Occipital lobe (tissue), 2 donors: ENCODE data around the gene NKAPD1. TPM values are rescaled to one million over a fixed set of nuclear protein-coding genes. Genes with fewer than 3 reads are reported as not detected.
"Not testable (repeated sequence)": the region's sequence is repeated elsewhere in the genome, so short reads cannot be mapped to it uniquely, and the experiment has no call there.

Experiments
- DNase-seq: peaks from one replicate; lab custom pipeline; 2025; lab: John Stamatoyannopoulos, UW
- total RNA-seq: library from RNA; depleted of rRNA; stranded (reverse); fragments of >200 nt; gene quantifications from one replicate; pipeline ENCODE4 v1.2.3, GENCODE V29; 2014

The NKAPD1 gene
- 52.6 TPM for total RNA-seq

GRCh38 chr11:112073941-112074811 is at the start of gene NKAPD1, which contains the start of gene PIH1D2:
Gene NKAPD1 (plus strand): TSS chr11:112074299. CDS start chr11:112075575, 1,276 bp downstream.
Gene PIH1D2 (minus strand): TSS chr11:112074017. CDS start chr11:112073174, 843 bp downstream.
- DNase-seq = peak; percentile 84

GRCh38 chr11:112024773-112025678 is 49.1 kb upstream of the NKAPD1 start, which contains the start of gene DLAT:
Gene DLAT (plus strand): TSS chr11:112025408. CDS start chr11:112025473, 65 bp downstream.
- DNase-seq = peak; percentile 83

GRCh38 chr11:112025707-112026106 is 48.4 kb upstream of the NKAPD1 start:
- no peak for DNase-seq

GRCh38 chr11:112026784-112027410 is 47.2 kb upstream of the NKAPD1 start:
- not testable (repeated sequence) for DNase-seq

GRCh38 chr11:112029460-112029859 is 44.6 kb upstream of the NKAPD1 start:
- no peak for DNase-seq

- DNase-seq = no peak
These were observed 40.2 kb upstream of the NKAPD1 start for GRCh38 chr11:112033902-112034301.

GRCh38 chr11:112037527-112037926 is 36.6 kb upstream of the NKAPD1 start:
- no peak for DNase-seq

- no peak for DNase-seq
These were observed 31.7 kb upstream of the NKAPD1 start for GRCh38 chr11:112042161-112042960.

GRCh38 chr11:112042961-112043304 is 31.2 kb upstream of the NKAPD1 start:
- DNase-seq = no peak

GRCh38 chr11:112044961-112045360 is 29.1 kb upstream of the NKAPD1 start:
- DNase-seq = no peak

GRCh38 chr11:112046647-112047046 is 27.5 kb upstream of the NKAPD1 start:
- not testable (repeated sequence) for DNase-seq

- DNase-seq = not testable (repeated sequence)
These were observed 25.8 kb upstream of the NKAPD1 start for GRCh38 chr11:112048256-112048655.

- DNase-seq = no peak
These were observed 24.3 kb upstream of the NKAPD1 start for GRCh38 chr11:112049777-112050176.

GRCh38 chr11:112050721-112051120 is 23.4 kb upstream of the NKAPD1 start:
- no peak for DNase-seq

- no peak for DNase-seq
These were observed 22.3 kb upstream of the NKAPD1 start for GRCh38 chr11:112051768-112052167.

GRCh38 chr11:112057170-112057569 is 16.9 kb upstream of the NKAPD1 start:
- no peak for DNase-seq

GRCh38 chr11:112058103-112058502 is 16.0 kb upstream of the NKAPD1 start:
- no peak for DNase-seq

- DNase-seq = no peak
These were observed 11.2 kb upstream of the NKAPD1 start for GRCh38 chr11:112062923-112063322.

- DNase-seq = no peak
These were observed 8.6 kb downstream of the NKAPD1 start for GRCh38 chr11:112082729-112083128.

- no peak for DNase-seq
These were observed 11.8 kb downstream of the NKAPD1 start for GRCh38 chr11:112085822-112086421.
